ENCODE data around the gene GCNA. TPM values are rescaled to one million over a fixed set of nuclear protein-coding genes. Genes with fewer than 3 reads are reported as not detected.
A peak's percentile ranks its signal among the peaks of the same experiment; 100 is the strongest.

GCNA gene
- total RNA-seq, 2 donors from 2014 or later: 2.1 to 2.3 TPM

DNA sequence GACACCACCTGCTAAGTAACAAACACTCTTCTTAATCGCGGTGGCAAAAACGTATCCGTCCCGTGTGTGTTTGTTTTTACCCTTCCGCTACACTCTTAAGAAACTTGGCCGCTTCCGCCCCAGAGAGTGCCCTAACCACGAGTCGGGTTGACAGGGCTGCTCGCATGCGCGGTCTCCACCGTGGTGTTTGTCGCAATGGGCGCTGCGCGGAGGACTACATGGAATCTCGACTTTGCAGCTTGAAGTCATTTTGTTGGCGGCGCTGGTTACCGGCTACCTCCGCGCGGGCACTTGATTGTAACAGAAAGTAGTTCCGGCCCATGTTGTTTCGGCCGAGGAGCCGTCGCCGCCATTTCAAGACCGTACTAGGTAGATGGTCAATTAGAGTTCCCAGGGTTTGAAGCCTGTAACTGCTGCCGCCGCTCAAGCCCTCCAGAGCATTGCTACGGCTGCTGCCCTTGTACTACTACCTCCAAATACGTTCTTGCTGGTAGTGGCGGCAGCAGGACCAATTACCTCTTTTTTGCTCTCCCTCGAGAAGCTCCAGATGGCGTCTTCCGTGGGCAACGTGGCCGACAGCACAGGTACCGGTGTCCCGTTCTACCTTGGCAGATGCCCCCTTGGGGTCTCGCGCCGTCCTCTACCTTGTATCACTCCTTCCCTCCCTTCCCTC is 45.3 kb upstream of the GCNA start, which contains the start of gene OGT:
Gene OGT, plus strand, starts transcription at position 352 of the 673 bp plus-strand sequence. Its CDS starts 196 bp downstream, at position 548.
- H3K4me3 Mint-ChIP-seq: peak within 1 kb of the TSS; percentile 98
- no peaks in the 10 kb centered on the region for H3K9me3 ChIP-seq (ENCODE audit: control insufficient read depth, low read length)
- 0% methylated on average over 3 to 47 of the region's 47 CpGs for WGBS, 2 experiments (ENCODE audit: insufficient coverage in 1 of 2, insufficient read length in 1 of 2)
- peak within 1 kb of the TSS; percentile 96 for H3K4me3 ChIP-seq (ENCODE audit: low read length)
- H3K4me1 Mint-ChIP-seq: peaks cover 2% of the 10 kb centered on the region
- H3K36me3 Mint-ChIP-seq (ENCODE audit: low read depth): peaks cover 7% of the 10 kb centered on the region
- peaks cover 70% of the 10 kb centered on the region for H3K9me3 Mint-ChIP-seq
- peak within 1 kb of the TSS; percentile 95 for H3K27ac Mint-ChIP-seq
- TF ChIP-seq, protein P1, sequence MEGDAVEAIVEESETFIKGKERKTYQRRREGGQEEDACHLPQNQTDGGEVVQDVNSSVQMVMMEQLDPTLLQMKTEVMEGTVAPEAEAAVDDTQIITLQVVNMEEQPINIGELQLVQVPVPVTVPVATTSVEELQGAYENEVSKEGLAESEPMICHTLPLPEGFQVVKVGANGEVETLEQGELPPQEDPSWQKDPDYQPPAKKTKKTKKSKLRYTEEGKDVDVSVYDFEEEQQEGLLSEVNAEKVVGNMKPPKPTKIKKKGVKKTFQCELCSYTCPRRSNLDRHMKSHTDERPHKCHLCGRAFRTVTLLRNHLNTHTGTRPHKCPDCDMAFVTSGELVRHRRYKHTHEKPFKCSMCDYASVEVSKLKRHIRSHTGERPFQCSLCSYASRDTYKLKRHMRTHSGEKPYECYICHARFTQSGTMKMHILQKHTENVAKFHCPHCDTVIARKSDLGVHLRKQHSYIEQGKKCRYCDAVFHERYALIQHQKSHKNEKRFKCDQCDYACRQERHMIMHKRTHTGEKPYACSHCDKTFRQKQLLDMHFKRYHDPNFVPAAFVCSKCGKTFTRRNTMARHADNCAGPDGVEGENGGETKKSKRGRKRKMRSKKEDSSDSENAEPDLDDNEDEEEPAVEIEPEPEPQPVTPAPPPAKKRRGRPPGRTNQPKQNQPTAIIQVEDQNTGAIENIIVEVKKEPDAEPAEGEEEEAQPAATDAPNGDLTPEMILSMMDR (conservative IDR thresholded peaks at IDR 0.05): no peak
- peak within 1 kb of the TSS; percentile 66 for H3K27ac ChIP-seq (ENCODE audit: low read depth, low read length)
- H3K27me3 ChIP-seq (ENCODE audit: control insufficient read depth, insufficient read depth, low read length, poor library complexity, severe bottlenecking): no peaks in the 10 kb centered on the region
- peak; percentile 96 for DNase-seq
- H3K4me1 ChIP-seq (ENCODE audit: control insufficient read depth, insufficient read depth, low read length): no peaks in the 10 kb centered on the region
- peaks cover 3% of the 10 kb centered on the region for H3K36me3 ChIP-seq (ENCODE audit: control insufficient read depth, insufficient read depth, low read length)
- peak within 1 kb of the TSS; percentile 91 for H3K9ac ChIP-seq (ENCODE audit: extremely low read depth, low read length, poor library complexity, severe bottlenecking)
- no peaks in the 10 kb centered on the region for H3K27me3 Mint-ChIP-seq (ENCODE audit: insufficient read depth)

DNA sequence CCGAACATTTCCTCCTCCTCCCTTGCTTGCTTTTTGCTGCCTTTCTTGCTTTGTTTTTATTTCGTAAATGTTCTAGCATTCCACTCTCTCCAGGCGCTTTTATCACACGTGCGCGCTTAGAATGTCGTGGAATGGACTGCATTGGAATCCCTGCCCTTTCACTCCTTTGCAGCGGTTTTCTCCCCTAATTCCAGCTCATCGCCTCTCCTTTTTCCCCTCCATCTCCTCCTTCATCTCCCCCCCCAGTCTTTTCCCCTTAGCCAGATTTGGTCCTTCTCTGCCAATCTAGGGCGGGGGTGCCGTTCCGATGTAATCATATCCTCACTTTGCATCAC is 44.8 kb upstream of the GCNA start:
- DNase-seq: no peak
- peaks cover 2% of the 10 kb centered on the region for H3K4me1 Mint-ChIP-seq
- 0% methylated on average over 1 to 12 of the region's 12 CpGs for WGBS, 2 experiments (ENCODE audit: insufficient coverage in 1 of 2, insufficient read length in 1 of 2)

DNA sequence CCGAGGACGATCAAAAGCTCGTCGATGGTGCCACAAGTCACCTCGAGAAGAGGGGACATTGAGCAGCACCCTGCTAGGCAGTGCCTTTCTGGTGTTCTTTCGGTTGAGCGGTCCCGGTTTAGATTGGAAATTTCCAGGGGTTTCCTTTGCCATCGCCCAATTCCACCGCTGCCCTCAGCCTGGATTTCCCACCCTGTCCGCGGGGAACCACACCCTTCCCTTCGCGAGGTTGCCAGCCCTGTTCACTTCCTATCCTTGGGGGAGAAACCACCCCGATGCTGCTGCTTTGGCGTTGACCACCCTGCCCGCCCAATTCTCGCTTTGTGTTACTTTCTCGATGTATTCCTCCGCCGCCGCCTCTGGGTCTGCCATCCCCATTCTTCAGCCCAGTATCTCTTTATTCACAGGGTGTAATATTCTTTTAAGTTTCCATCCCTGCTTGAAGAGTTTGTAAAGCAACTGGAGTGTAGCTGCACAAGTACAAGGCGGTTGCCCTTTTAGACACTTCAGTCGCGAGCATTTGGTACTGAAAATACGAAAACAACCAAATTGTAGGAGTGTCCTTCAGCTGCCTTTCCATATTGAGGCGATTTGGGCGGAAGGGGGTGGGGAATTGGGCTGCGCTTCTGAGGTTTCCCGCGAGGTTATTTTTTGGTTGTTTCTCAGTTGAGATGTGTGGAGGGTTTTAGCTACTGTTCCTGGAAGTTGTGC is 44.2 kb upstream of the GCNA start:
- H3K9ac ChIP-seq (ENCODE audit: extremely low read depth, low read length, poor library complexity, severe bottlenecking): peak overlapping the region; percentile 91
- peaks cover 13% of the 10 kb centered on the region for H3K36me3 ChIP-seq (ENCODE audit: control insufficient read depth, insufficient read depth, low read length)
- peaks cover 14% of the 10 kb centered on the region for H3K36me3 Mint-ChIP-seq (ENCODE audit: low read depth)
- peak overlapping the region; percentile 95 for H3K27ac Mint-ChIP-seq
- peaks cover 2% of the 10 kb centered on the region for H3K4me1 Mint-ChIP-seq
- peak overlapping the region; percentile 96 for H3K4me3 ChIP-seq (ENCODE audit: low read length)
- H3K27me3 Mint-ChIP-seq (ENCODE audit: insufficient read depth): no peaks in the 10 kb centered on the region
- H3K9me3 Mint-ChIP-seq: peaks cover 60% of the 10 kb centered on the region
- H3K4me3 Mint-ChIP-seq: peak overlapping the region; percentile 98
- peak; percentile 71 for DNase-seq
- no peaks in the 10 kb centered on the region for H3K27me3 ChIP-seq (ENCODE audit: control insufficient read depth, insufficient read depth, low read length, poor library complexity, severe bottlenecking)
- 0% methylated on average over 2 to 31 of the region's 31 CpGs for WGBS, 2 experiments (ENCODE audit: insufficient coverage in 1 of 2, insufficient read length in 1 of 2)
- H3K4me1 ChIP-seq (ENCODE audit: control insufficient read depth, insufficient read depth, low read length): no peaks in the 10 kb centered on the region
- H3K9me3 ChIP-seq (ENCODE audit: control insufficient read depth, low read length): no peaks in the 10 kb centered on the region
- H3K27ac ChIP-seq (ENCODE audit: low read depth, low read length): peak overlapping the region; percentile 66
- TF ChIP-seq, protein P1 (conservative IDR thresholded peaks at IDR 0.05): no peak

More for the DNA sequence above, 44.8 kb upstream of the GCNA start:
- Mint-ChIP-seq H3K36me3 (ENCODE audit: low read depth) (peaks cover 11% of the 10 kb centered on the region), H3K9me3 (peaks cover 64% of the 10 kb centered on the region), H3K27ac (peak overlapping the region; percentile 95), H3K27me3 (ENCODE audit: insufficient read depth) (no peaks in the 10 kb centered on the region), H3K4me3 (peak overlapping the region; percentile 98)
- TF ChIP-seq, protein P1 (conservative IDR thresholded peaks at IDR 0.05): no peak
- Histone ChIP-seq H3K27ac (ENCODE audit: low read depth, low read length) (peak overlapping the region; percentile 66), H3K4me1 (ENCODE audit: control insufficient read depth, insufficient read depth, low read length) (no peaks in the 10 kb centered on the region), H3K36me3 (ENCODE audit: control insufficient read depth, insufficient read depth, low read length) (peaks cover 8% of the 10 kb centered on the region), H3K9ac (ENCODE audit: extremely low read depth, low read length, poor library complexity, severe bottlenecking) (peak overlapping the region; percentile 91), H3K4me3 (ENCODE audit: low read length) (peak overlapping the region; percentile 96), H3K27me3 (ENCODE audit: control insufficient read depth, insufficient read depth, low read length, poor library complexity, severe bottlenecking) (no peaks in the 10 kb centered on the region), H3K9me3 (ENCODE audit: control insufficient read depth, low read length) (no peaks in the 10 kb centered on the region)

Measured in endodermal cell (in vitro differentiated cells).